NOMO-1 (cell line): ENCODE results near the gene TEDC1.
"Not testable (repeated sequence)": the region's sequence is repeated elsewhere in the genome, so short reads cannot be mapped to it uniquely, and the experiment has no call there.

ENCODE experiments used
- DNase-seq, 2 experiments: peaks; one replicate each; lab custom pipeline; 2025; ENCODE audit not compliant: unreplicated experiment in 2 of 2; lab: John Stamatoyannopoulos, UW

TEDC1 gene

GRCh38 chr14:105536051-105536450 is 45.0 kb downstream of the TEDC1 start:
- DNase-seq, result no peak

- DNase-seq, result no peak
These were observed 45.9 kb downstream of the TEDC1 start for GRCh38 chr14:105536691-105537579.

GRCh38 chr14:105537580-105538474 is 46.8 kb downstream of the TEDC1 start:
- DNase-seq, result peak in 1 of 2 experiments; percentile 13

- DNase-seq, result no peak
These were observed 47.5 kb downstream of the TEDC1 start for GRCh38 chr14:105538481-105539049.

- DNase-seq, result no peak
These were observed 49.8 kb downstream of the TEDC1 start for GRCh38 chr14:105540811-105541210.

GRCh38 chr14:105541218-105541875 is 50.3 kb downstream of the TEDC1 start:
- no peak for DNase-seq

- not testable (repeated sequence) for DNase-seq
These were observed 54.6 kb downstream of the TEDC1 start for GRCh38 chr14:105545676-105546075.

- not testable (repeated sequence) for DNase-seq
These were observed 55.4 kb downstream of the TEDC1 start for GRCh38 chr14:105546410-105546809.

GRCh38 chr14:105547072-105547471 is 56.0 kb downstream of the TEDC1 start:
- DNase-seq, result not testable (repeated sequence)

GRCh38 chr14:105547741-105548169 is 56.7 kb downstream of the TEDC1 start:
- no peak for DNase-seq
